ENCODE data around the gene MITF.

The MITF gene

GRCh38 chr3:69925506-69925905 is 186.2 kb downstream of the MITF start:
- no peak for DNase-seq

- DNase-seq: no peak
These were observed 187.1 kb downstream of the MITF start for GRCh38 chr3:69926385-69926784.

GRCh38 chr3:69927571-69927970 is 188.3 kb downstream of the MITF start:
- no peak for DNase-seq

GRCh38 chr3:69929019-69929418 is 189.8 kb downstream of the MITF start:
- no peak for DNase-seq

GRCh38 chr3:69930564-69930963 is 191.3 kb downstream of the MITF start:
- no peak for DNase-seq

GRCh38 chr3:69932087-69932486 is 192.8 kb downstream of the MITF start:
- no peak for DNase-seq

- no peak for DNase-seq
These were observed 193.2 kb downstream of the MITF start for GRCh38 chr3:69932501-69932900.

GRCh38 chr3:69934398-69934797 is 195.1 kb downstream of the MITF start:
- no peak for DNase-seq

- no peak for DNase-seq
These were observed 197.0 kb downstream of the MITF start for GRCh38 chr3:69936266-69936665.

GRCh38 chr3:69938061-69938460 is 198.8 kb downstream of the MITF start:
- DNase-seq: no peak

GRCh38 chr3:69938931-69939330 is 199.7 kb downstream of the MITF start:
- no peak for DNase-seq

GRCh38 chr3:69941037-69941436 is 201.8 kb downstream of the MITF start:
- DNase-seq: no peak

GRCh38 chr3:69941439-69942176 is 202.3 kb downstream of the MITF start:
- DNase-seq: no peak

- DNase-seq: no peak
These were observed 205.7 kb downstream of the MITF start for GRCh38 chr3:69944931-69945493.

- peak; percentile 37 for DNase-seq
These were observed 209.1 kb downstream of the MITF start for GRCh38 chr3:69948246-69948862.

GRCh38 chr3:69951616-69952015 is 212.4 kb downstream of the MITF start:
- DNase-seq: no peak

GRCh38 chr3:69959581-69959980 is 220.3 kb downstream of the MITF start:
- DNase-seq: no peak

GRCh38 chr3:69961706-69962439 is 222.6 kb downstream of the MITF start:
- DNase-seq: no peak

- DNase-seq: no peak
These were observed 224.4 kb downstream of the MITF start for GRCh38 chr3:69963643-69964042.

- DNase-seq: no peak
These were observed 227.9 kb downstream of the MITF start for GRCh38 chr3:69967156-69967555.

- DNase-seq: no peak
These were observed 231.6 kb downstream of the MITF start for GRCh38 chr3:69970827-69971226.

- DNase-seq: no peak
These were observed 233.4 kb downstream of the MITF start for GRCh38 chr3:69972672-69973071.

GRCh38 chr3:69976021-69976420 is 236.8 kb downstream of the MITF start:
- DNase-seq: no peak
